Activated naive CD4-positive, alpha-beta T cell (primary cell): Measurements from ENCODE around the gene KLF2.
A peak's percentile ranks its signal among the peaks of the same experiment; 100 is the strongest.
"Not testable (repeated sequence)": the region's sequence is repeated elsewhere in the genome, so short reads cannot be mapped to it uniquely, and the experiment has no call there.

Experiments
- DNase-seq, 4 experiments: peaks; one replicate each; lab custom pipeline; 2025; lab: John Stamatoyannopoulos, UW

Gene KLF2

DNA sequence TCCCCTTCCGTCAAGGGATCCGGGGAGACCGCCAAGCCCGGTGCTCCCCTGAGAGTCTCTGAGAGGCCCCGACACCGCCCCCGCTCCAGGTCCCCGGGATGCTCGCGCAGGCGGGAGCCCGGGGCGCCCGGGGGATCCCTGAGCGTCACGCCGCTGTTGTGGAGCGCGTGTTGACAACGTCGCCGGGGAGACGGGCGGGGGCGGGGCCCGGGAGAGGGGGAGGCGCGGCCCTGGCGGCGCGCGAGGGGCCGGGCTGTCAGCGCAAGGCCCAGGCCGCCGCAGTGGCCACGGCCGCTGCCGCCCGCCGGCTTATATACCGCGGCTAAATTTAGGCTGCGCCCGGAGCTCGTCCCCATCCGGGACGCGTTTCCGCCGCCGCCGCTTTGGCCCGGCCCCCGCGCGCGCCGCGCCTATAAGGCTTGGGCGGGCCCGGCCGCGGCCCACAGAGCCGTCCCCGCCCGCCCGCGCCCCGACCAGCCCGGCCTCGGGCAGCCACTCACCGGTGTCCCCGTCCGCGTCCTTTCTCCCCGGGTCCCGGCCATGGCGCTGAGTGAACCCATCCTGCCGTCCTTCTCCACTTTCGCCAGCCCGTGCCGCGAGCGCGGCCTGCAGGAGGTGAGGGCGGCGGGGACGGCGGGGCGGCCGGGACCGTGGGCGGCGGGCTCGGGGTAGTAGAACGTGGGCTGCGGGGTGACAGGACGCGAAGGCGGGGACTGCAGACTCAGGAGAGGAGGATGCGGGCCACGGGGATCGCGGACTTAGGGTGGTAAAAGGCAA is at the start of gene KLF2:
TSS of gene KLF2 (plus strand) at position 443 of the 777 bp plus-strand sequence. CDS start at position 541, 98 bp downstream.
- DNase-seq, result peak; percentile 60 to 92 (median 80)

GRCh38 chr19:16280306-16280705 is 44.3 kb upstream of the KLF2 start:
- DNase-seq, result no peak

DNA sequence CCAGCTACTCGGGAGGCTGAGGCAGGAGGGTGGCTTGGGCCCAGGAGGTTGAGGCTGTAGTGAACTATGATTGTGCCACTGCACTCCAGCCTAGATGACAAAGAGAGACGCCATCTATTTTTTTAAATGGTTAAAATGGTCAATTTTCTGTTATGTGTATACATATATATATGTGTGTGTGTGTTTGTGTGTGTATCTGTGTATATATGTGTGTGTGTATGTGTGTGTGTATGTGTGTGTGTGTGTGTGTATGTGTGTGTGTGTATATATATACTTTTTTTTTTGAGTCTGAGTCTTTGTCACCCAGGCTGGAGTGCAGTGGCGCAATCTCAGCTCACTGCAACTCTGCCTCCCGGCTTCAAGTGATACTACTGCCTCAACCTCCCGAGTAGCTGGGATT is 42.9 kb upstream of the KLF2 start:
- DNase-seq, result no peak

- peak in 3 of 4 experiments; percentile 24 to 44 (median 43) for DNase-seq
These were observed 41.2 kb upstream of the KLF2 start for GRCh38 chr19:16283210-16284061.

DNA sequence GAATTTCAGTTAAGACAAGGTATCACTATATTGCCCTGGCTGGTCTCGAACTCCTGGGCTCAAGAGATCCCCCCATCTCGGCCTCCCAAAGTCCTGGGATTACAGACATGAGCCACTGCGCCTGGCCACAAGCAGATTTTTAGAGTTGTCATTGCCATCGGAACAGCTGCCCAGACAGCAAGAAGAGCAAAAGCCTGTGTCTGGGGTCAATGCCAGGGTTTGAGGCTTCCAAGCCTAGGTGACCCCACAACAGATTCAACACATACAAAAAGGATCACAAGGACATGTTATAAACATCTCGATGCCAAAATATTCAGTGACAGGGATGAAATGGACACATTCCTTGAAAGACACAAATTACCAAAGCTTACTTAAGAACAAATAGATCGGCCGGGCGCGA is 40.1 kb upstream of the KLF2 start:
- no peak for DNase-seq

DNA sequence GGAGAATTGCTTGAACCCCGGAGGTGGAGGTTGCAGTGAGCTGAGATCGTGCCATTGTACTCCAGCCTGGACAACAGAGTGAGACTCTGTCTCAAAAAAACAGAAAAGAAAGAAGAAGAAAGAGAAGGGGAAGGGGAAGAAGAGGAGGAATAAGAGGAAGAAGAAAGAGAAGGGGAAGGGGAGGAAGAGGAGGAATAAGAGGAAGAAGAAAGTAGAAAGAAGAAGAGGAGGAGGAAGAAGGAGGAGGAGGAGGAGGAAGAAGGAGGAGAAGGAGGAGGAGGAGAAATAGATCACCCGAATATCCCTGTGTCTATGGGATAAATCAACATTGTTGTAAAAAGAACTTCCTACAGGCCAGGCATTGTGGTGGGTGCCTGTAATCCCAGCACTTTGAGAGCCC is 39.5 kb upstream of the KLF2 start:
- not testable (repeated sequence) for DNase-seq

- DNase-seq, result no peak
These were observed 38.7 kb upstream of the KLF2 start for GRCh38 chr19:16285769-16286498.

DNA sequence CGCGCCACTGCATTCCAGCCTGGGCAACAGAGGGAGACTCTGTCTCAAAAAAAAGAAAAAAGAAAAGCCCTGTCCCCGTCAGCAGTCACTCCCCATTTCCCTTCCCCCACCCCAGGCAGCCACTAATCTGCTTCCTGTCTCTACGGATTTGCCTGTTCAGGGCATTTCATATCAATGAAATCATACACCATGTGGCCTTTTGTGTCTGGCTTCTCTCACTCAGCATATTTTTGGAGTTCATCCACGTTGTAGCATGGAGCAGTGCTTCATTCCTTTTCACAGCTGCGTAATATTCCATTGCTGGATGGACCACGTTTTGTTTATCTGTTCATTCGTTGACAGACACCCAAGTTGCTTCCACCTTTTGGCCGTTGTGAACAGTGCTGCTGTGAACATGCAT is 36.1 kb upstream of the KLF2 start:
- DNase-seq, result no peak

DNA sequence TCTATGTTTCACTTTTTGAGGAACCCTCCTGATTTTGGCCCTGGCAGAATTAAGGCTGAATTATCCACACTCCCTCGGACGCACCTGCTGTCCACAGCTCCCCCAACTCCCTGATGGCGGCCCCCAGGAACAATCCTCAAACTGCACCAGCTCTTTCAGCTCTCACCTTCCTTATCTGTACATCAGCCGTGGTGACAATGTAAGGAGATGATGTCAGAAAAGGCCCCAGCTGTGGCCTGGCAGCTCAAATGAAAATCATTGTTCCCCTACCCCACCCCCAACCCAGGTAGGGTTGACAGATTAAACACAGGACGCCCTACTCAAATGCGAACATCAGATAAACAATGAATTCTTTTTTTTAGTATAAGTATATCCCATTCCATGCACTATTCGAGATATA is 35.0 kb upstream of the KLF2 start:
- no peak for DNase-seq

DNA sequence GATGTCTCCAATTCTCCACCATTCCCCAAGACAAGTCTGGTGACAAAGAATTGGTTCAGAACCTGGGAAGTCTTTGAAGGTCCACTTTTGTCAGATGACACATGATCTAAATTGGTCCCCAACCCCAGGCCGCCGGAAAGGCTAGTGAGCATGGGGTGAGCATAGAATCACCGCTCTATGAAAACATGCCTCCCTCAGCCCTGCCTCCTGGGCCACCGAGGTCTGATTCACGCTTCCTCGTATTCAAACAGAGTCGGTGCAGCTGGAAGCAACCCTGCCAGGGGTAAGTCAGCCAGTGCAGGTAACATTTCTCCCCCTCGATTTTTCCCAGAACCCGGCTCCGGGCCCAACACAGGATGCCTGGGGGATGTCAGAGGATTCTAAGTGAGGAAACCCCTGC is 33.9 kb upstream of the KLF2 start:
- DNase-seq, result no peak

DNA sequence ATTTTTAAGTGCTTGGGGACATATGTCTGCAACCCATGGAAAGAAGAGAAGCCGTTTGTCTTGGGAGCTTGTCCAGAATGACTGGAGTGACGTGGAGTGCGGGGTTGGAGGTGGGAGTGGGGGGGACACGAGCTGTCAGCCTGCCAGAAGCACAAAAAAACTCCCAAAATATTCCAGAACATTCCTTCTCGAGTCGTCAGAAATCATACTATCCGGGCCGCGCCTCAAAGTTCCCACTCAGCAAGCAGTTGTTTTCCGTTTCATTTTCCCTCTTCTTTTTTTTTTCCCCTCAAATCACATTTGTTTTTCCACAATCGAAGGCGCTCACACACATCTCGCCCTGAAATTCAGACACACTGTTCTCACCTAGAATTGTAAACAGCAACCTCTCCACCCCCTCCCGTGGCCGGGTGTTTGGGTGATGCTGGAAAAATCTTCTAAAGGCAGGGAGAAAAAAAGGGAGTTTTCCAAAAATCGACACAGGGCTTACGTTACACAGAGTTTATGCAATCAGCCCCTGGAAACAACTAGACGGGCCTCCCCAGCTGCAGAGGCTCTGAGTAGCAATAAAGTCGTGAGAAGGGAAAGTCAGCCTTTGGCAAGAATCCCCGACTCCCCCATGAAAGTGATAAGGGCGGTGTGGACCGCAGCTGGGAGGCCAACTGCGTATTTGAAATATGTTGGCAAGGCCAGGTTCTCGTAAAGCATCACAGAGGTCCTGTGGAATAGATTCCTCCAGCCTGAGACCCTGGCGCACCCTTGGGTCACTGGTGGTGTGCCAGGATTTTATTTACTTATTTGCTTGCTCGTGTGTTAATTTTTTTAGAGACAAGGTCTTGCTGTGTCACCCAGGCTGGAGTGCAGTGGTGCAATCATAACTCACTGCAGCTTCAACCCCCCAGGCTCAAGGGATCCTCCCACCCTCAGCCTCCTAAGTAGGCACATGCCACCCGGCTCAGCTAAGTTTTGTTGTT is 31.2 kb upstream of the KLF2 start:
- no peak for DNase-seq

GRCh38 chr19:16295057-16295456 is 29.6 kb upstream of the KLF2 start:
- DNase-seq, result no peak

DNA sequence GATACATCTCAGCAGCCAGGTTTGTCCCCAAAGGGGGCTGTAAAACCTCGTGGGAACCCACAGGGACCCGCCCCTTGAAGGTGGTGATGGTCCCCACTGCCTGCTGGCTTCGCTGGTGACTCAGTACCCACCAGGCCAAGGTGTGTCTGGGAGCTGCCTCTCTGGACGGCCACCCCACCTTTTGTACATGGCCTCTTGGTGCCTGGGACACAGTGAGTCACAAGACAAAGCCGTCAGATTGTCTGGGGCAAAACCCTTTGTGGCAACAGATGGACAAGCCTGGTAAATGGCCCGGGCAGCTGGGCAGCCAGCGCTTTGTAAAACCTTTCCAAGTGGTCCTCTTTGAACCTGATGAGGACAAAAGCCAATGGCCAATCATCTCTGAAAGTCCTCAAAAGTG is 27.9 kb upstream of the KLF2 start:
- no peak for DNase-seq

DNA sequence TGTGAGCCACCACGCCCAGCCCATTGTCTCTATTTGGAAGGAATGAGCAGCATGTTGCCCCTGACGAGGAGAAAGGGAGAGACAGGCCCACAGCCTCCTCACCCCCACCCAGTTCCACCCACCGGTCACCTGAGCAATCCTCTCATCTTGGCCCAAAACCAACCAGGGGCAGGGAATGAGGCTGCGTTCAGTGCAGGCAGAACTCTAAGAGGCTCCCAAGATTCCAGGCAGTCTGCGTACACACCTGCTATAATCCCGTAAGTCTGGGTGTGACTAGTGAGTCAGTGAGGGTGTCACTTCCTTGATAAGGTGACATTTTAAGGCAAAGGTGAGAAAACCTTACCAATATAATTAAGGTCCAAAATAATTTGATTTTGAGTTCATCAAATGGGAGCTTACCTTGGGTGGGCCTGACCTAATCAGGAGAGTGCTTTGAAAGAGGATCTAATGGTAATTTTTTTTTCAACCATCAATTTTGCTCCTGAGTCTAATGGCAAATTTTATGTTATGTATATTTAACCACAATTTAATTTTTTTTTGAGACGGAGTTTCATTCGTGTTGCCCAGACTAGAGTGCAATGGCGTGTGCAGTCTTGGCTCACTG is 26.9 kb upstream of the KLF2 start:
- no peak for DNase-seq

- DNase-seq, result no peak
These were observed 26.3 kb upstream of the KLF2 start for GRCh38 chr19:16298334-16298733.

GRCh38 chr19:16301999-16302694 is 22.5 kb upstream of the KLF2 start:
- DNase-seq, result no peak

- no peak for DNase-seq
These were observed 20.9 kb upstream of the KLF2 start for GRCh38 chr19:16303755-16304154.

DNA sequence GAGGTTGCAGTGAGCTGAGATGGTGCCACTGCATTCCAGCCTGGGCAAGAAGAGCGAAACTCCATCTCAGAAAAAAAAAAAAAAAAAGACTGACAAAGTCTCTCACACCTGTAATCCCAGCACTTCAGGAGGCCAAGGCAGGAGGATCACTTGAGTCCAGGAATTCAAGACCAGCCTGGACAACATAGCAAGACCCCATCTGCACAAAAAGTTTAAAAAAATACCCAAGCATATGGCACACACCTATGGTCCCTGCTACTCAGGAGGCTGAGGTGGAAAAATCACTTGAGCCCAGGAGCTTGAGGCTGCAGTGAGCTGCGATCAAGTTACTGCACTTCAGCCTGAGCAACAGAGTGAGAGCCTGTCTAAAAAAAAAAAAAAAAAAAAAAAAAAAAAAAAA is 20.1 kb upstream of the KLF2 start:
- DNase-seq, result not testable (repeated sequence)

DNA sequence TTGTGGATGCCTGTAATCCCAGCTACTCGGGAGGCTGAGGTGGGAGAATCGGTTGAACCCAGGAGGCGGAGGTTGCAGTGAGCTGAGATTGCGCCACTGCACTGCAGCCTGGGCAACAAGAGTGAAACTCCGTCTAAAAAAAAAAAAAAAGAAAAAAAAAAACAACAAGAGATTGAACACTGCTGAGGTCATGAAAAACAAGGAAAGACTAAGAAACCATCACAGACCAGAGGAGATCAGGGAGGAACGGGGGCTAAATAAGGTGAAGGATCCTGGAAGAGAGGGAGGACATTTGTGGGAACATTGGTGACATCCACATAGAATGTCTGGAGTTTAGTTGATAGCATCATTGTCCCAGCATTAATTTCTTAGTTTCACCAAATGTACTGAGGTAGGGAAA is 19.6 kb upstream of the KLF2 start:
- DNase-seq, result not testable (repeated sequence)

DNA sequence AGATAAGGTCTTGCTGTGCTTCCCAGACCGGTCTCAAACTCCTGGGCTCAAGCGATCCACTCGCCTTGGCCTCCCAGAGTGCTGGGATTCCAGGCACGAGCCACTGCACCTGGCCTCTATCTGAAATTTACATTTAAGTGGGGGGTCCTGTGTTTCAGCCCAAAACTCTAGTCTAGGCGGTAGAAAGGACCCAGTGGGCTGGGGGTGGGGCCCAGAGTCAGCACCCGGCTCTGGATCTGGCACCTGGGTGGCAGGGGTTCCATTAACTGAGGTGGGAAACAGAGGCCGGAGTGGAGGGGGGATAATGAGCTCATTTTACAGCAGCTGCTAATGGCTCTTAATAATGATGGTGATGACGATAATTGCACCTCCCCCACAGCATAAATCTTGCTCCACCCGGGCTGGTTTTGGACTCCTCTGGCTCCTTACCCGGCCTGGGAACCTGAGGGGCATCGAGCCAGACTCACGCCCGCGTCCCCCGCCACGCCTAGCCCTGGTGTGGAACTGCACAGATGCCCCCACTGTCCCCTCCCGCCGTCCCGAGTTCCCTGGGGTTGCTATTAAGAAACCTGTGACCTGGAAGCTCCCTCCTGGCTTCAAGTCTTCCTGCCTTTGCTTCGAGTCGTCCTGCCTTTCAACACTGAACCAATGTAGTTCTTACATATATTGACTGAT is 17.8 kb upstream of the KLF2 start:
- no peak for DNase-seq
